Measurements from ENCODE around the gene ZNG1E. TPM values are rescaled to one million over a fixed set of nuclear protein-coding genes. Genes with fewer than 3 reads are reported as not detected.
"Not testable (repeated sequence)": the region's sequence is repeated elsewhere in the genome, so short reads cannot be mapped to it uniquely, and the experiment has no call there.

The ZNG1E gene
- total RNA-seq, result 10 to 100 TPM; 11.2 to 15.9 TPM

DNA sequence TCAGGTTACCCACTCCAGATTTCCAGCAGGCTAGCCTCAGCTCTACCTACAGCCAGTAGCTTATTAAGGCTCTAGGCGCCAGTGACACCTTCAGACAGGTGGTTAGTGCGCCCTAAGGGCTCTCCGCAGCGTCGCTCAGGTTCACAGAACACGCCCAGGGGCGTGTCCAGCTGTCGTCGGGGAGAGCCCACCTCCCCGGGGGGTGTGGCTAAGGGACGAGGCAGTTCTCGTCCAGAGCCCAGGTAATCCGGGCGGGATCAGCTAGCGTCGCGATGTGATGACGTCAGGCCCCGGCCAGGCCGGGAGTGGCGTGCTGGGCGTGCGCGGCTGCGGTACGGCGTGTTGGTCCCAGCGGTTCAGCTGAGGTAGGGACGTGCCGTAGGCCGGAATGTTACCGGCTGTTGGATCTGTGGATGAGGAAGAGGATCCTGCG is at the start of gene ZNG1E:
Gene ZNG1E, plus strand, starts transcription at position 340 of the 433 bp plus-strand sequence. Its CDS starts 49 bp downstream, at position 389.
- Histone ChIP-seq H3K4me3 (peak within 1 kb of the TSS; percentile 52 to 57), H3K27ac (peak within 1 kb of the TSS; percentile 58 to 63)
- H3K9me3 ChIP-seq, H3K4me1 ChIP-seq, H3K36me3 ChIP-seq, H3K27me3 ChIP-seq: not testable (repeated sequence)
- peak; percentile 59 for DNase-seq (ENCODE audit: low spot score)

DNA sequence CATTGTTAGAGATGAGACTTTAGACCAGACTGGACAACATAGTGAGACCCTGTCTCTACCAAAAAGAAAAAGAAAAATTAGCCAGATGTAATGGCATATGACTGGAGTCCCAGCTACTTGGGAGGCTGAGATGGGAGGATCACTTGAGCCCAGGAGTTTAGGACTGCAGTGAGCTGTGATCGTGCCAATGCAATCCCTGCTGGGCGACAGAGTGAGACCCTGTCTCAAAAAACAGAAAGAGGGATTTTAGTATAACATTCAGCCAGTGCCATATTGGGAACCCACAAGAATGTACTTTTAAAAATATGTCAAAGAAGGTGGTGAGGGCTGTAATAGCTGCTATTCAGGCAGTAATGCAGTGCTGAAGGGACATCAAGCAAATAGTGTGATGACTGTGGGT is 2.1 kb upstream of the ZNG1E start:
- DNase-seq (ENCODE audit: low spot score); H3K27me3 ChIP-seq; H3K9me3 ChIP-seq; H3K36me3 ChIP-seq; H3K4me3 ChIP-seq; H3K27ac ChIP-seq; H3K4me1 ChIP-seq: not testable (repeated sequence)

DNA sequence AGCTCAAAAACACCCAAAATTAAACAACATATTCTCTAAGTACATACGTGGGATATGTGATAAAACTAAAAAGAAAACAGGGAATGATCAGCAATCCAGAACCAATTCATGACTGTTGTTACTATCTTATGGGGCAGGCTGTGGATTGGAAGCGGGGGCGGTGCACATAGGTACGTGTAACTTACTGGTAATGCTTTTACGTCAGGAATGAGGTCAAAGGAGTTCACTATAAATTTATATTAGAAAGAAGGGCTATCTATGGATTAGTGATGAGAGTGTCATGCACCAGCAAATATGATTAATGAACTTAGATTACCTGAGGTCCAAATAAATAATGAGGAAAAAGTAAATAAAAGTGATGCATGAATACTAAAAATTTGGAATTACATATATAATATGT is 710 bp upstream of the ZNG1E start:
- H3K27ac ChIP-seq, H3K4me3 ChIP-seq, H3K4me1 ChIP-seq, H3K9me3 ChIP-seq, H3K27me3 ChIP-seq, H3K36me3 ChIP-seq: not testable (repeated sequence)
- peak; percentile 59 for DNase-seq (ENCODE audit: low spot score)

GRCh38 chr9:65676389-65676788 is 661 bp downstream of the ZNG1E start:
- not testable (repeated sequence) for DNase-seq (ENCODE audit: low spot score); H3K27me3 ChIP-seq; H3K36me3 ChIP-seq; H3K9me3 ChIP-seq; H3K4me1 ChIP-seq
- Histone ChIP-seq H3K27ac (peak overlapping the region in 1 of 2 donors; percentile 48), H3K4me3 (peak overlapping the region in 1 of 2 donors; percentile 26)

DNA sequence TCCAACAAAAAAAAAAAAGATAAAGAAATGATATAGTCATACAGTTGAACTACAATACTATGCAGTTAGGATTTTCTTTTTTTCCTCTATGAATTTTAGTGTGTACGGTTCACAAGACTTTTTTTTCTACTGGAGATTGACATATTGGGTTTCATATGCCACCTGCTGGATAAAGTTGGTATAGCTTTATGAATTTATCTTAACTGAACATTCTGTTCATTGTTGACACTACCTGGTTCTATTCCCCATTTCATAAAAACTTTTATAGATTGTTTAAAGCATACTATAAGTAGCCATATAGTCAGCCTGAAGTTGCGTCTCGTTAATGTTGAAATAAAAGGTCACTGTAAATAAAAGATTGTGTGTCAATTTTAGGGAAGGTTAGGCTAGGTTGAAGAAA is 2.8 kb downstream of the ZNG1E start:
- not testable (repeated sequence) for H3K4me3 ChIP-seq; H3K27me3 ChIP-seq; H3K27ac ChIP-seq; H3K4me1 ChIP-seq; H3K36me3 ChIP-seq; H3K9me3 ChIP-seq; DNase-seq (ENCODE audit: low spot score)
- TF ChIP-seq CTCF (IDR thresholded peaks at IDR 0.05), result peak in 1 of 2 donors; percentile 38

GRCh38 chr9:65703550-65703949 is 27.8 kb downstream of the ZNG1E start:
- H3K27ac ChIP-seq, result not testable (repeated sequence)

DNA sequence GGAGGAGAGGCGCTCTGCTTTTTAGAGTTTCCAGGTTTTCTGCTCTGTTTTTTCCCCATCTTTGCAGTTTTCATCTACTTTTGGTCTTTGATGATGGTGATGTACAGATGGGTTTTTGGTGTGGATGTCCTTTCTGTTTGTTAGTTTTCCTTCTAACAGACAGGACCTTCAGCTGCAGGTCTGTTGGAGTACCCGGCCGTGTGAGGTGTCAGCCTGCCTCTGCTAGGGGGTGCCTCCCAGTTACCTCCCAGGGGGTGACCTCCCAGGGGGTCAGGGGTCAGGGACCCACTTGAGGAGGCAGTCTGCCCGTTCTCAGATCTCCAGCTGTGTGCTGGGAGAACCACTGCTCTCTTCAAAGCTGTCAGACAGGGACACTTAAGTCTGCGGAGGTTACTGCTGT is 38.7 kb downstream of the ZNG1E start:
- H3K4me1 ChIP-seq; H3K27ac ChIP-seq; DNase-seq (ENCODE audit: low spot score); H3K4me3 ChIP-seq; H3K9me3 ChIP-seq; H3K36me3 ChIP-seq; H3K27me3 ChIP-seq: not testable (repeated sequence)

More at GRCh38 chr9:65703550-65703949, 27.8 kb downstream of the ZNG1E start:
- not testable (repeated sequence) for H3K4me3 ChIP-seq; H3K36me3 ChIP-seq; H3K9me3 ChIP-seq; H3K4me1 ChIP-seq; H3K27me3 ChIP-seq; DNase-seq (ENCODE audit: low spot score)

GRCh38 chr9:65737096-65737564 is 61.4 kb downstream of the ZNG1E start, which contains the start of gene FOXD4L4:
Gene FOXD4L4, plus strand, starts transcription at chr9:65737146. Its CDS starts 0 bp downstream, at chr9:65737146.
- not testable (repeated sequence) for DNase-seq (ENCODE audit: low spot score); H3K4me1 ChIP-seq

DNA sequence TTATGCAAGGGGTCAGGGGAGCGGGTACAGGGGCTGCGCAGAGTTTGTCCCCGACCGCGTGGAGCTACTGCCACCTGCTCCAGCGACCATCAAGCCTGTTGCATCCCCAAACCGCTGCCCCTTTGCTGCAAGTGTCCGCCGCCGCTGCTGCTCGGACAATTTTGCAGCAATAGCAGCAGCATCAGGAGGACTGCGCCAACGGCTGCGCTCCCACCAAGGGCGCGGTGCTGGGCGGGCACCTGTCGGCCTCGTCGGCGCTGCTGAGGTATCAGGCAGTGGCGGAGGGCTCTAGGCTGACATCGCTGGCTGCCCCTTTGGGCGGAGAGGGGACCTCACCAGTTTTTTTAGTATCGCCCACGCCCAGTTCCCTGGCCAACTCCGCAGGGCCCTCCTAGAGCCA is 62.4 kb downstream of the ZNG1E start:
- H3K27ac ChIP-seq; H3K4me1 ChIP-seq; H3K9me3 ChIP-seq; H3K4me3 ChIP-seq; H3K36me3 ChIP-seq; DNase-seq (ENCODE audit: low spot score); H3K27me3 ChIP-seq: not testable (repeated sequence)

More at GRCh38 chr9:65737096-65737564, 61.4 kb downstream of the ZNG1E start, which contains the start of gene FOXD4L4:
- not testable (repeated sequence) for H3K4me3 ChIP-seq, H3K36me3 ChIP-seq, H3K9me3 ChIP-seq, H3K27me3 ChIP-seq, H3K27ac ChIP-seq

Other genes with a start within 250 kb of the ZNG1E start
- not detected for gene FOXD4L4, start 61.2 kb downstream of the ZNG1E start, total RNA-seq

Measured in right atrium auricular region (tissue), 2 donors.